Measurements from ENCODE around the gene MOCS3.

DNA sequence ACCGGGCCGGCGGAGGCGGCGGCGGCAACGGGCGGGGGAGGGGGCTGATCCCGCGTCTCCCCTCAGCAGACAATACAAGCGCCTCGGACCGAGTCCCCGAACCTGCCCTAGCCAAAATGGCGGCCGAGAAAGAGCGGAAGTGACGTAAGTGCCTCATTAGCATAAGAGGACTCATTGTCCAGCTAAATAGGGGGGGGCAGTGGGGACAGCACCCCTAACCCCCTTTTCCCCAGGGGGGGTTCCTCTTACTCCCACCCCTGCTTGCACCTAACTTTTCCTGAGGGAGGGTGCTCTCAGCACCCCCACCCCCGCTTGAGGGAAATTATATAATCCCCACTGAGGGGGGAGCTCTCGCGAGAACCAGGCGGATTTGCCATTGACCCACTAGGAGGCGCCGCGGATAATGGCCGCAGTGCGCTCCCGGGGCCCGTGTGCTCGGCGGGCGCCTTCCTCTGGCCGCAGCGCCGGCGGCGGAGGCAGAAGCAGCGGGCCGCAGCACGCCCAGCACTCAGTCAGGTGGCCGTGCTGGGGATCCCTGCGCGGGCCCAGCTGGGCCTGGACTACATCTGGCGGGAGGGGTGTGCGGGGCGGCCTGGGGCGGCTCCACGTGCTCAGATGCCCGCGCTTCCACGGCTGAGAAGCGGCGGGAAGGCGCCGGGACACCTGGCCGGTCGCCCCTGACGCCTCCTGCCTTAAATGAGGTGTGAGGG is 27.2 kb upstream of the MOCS3 start, which contains the start of gene ADNP:
- TF ChIP-seq, protein P1, sequence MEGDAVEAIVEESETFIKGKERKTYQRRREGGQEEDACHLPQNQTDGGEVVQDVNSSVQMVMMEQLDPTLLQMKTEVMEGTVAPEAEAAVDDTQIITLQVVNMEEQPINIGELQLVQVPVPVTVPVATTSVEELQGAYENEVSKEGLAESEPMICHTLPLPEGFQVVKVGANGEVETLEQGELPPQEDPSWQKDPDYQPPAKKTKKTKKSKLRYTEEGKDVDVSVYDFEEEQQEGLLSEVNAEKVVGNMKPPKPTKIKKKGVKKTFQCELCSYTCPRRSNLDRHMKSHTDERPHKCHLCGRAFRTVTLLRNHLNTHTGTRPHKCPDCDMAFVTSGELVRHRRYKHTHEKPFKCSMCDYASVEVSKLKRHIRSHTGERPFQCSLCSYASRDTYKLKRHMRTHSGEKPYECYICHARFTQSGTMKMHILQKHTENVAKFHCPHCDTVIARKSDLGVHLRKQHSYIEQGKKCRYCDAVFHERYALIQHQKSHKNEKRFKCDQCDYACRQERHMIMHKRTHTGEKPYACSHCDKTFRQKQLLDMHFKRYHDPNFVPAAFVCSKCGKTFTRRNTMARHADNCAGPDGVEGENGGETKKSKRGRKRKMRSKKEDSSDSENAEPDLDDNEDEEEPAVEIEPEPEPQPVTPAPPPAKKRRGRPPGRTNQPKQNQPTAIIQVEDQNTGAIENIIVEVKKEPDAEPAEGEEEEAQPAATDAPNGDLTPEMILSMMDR (IDR thresholded peaks at IDR 0.05 in 2 of 3, conservative IDR thresholded peaks at IDR 0.05 in 1 of 3; ENCODE audit: borderline replicate concordance in 1 of 3, insufficient read depth in 1 of 3, low read depth in 2 of 3, low read length in 2 of 3) = peak; percentile 49 to 62 (median 60); a peak in 5 of 6 replicates
- no peak for TF ChIP-seq ELF1 (IDR thresholded peaks at IDR 0.05; ENCODE audit: borderline replicate concordance, low read depth)
- TF ChIP-seq SP1 (IDR thresholded peaks at IDR 0.05; ENCODE audit: low read depth) = peak; percentile 71
- TF ChIP-seq EZH2 (IDR thresholded peaks at IDR 0.05) = no peak
- TF ChIP-seq, protein P2, sequence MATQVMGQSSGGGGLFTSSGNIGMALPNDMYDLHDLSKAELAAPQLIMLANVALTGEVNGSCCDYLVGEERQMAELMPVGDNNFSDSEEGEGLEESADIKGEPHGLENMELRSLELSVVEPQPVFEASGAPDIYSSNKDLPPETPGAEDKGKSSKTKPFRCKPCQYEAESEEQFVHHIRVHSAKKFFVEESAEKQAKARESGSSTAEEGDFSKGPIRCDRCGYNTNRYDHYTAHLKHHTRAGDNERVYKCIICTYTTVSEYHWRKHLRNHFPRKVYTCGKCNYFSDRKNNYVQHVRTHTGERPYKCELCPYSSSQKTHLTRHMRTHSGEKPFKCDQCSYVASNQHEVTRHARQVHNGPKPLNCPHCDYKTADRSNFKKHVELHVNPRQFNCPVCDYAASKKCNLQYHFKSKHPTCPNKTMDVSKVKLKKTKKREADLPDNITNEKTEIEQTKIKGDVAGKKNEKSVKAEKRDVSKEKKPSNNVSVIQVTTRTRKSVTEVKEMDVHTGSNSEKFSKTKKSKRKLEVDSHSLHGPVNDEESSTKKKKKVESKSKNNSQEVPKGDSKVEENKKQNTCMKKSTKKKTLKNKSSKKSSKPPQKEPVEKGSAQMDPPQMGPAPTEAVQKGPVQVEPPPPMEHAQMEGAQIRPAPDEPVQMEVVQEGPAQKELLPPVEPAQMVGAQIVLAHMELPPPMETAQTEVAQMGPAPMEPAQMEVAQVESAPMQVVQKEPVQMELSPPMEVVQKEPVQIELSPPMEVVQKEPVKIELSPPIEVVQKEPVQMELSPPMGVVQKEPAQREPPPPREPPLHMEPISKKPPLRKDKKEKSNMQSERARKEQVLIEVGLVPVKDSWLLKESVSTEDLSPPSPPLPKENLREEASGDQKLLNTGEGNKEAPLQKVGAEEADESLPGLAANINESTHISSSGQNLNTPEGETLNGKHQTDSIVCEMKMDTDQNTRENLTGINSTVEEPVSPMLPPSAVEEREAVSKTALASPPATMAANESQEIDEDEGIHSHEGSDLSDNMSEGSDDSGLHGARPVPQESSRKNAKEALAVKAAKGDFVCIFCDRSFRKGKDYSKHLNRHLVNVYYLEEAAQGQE (IDR thresholded peaks at IDR 0.05; ENCODE audit: low read depth) = no peak
- TF ChIP-seq, protein P3, sequence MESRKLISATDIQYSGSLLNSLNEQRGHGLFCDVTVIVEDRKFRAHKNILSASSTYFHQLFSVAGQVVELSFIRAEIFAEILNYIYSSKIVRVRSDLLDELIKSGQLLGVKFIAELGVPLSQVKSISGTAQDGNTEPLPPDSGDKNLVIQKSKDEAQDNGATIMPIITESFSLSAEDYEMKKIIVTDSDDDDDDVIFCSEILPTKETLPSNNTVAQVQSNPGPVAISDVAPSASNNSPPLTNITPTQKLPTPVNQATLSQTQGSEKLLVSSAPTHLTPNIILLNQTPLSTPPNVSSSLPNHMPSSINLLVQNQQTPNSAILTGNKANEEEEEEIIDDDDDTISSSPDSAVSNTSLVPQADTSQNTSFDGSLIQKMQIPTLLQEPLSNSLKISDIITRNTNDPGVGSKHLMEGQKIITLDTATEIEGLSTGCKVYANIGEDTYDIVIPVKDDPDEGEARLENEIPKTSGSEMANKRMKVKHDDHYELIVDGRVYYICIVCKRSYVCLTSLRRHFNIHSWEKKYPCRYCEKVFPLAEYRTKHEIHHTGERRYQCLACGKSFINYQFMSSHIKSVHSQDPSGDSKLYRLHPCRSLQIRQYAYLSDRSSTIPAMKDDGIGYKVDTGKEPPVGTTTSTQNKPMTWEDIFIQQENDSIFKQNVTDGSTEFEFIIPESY (IDR thresholded peaks at IDR 0.05; ENCODE audit: extremely low read depth, insufficient replicate concordance, low read length) = peak; percentile 93
- TF ChIP-seq POLR2AphosphoS5 (IDR thresholded peaks at IDR 0.05; ENCODE audit: low read depth, low read length) = peak; percentile 89
